Suprapubic skin (tissue), 3 donors: ENCODE measurements around the gene HIF1A.

ENCODE experiments used
- CTCF ChIP-seq, 2 donors: fragments of 200-600 bp in 1 of 2; fragments of 450-650 bp in 1 of 2; sonication (generic) in 1 of 2; IDR thresholded peaks; one replicate each; pipeline ENCODE4 v1.5.1; 2016 to 2019; ENCODE audit warnings: antibody characterized with exemption in 2 of 2, mild to moderate bottlenecking in 1 of 2, moderate library complexity in 1 of 2
- POLR2AphosphoS5 ChIP-seq, 3 donors: sonication (generic); formaldehyde crosslinking; IDR thresholded peaks; one replicate each; pipeline ENCODE4 v1.6.1; 2017; ENCODE audit warnings: antibody characterized with exemption in 3 of 3

GRCh38 chr14:61716956-61717355, 21.6 kb downstream of the HIF1A start:
- TF ChIP-seq CTCF (IDR thresholded peaks at IDR 0.05) (no peak), POLR2AphosphoS5 (IDR thresholded peaks at IDR 0.05) (no peak)
